GM21529 (cell line): ENCODE data around the gene MXD3.
"Not testable (repeated sequence)": the region's sequence is repeated elsewhere in the genome, so short reads cannot be mapped to it uniquely, and the experiment has no call there.

Experiments used
- ATAC-seq: cut with Tn5 transposase; IDR thresholded peaks from one replicate; pipeline ENCODE4 v1.9.1; 2021; ENCODE audit not compliant: unreplicated experiment

Gene MXD3

DNA sequence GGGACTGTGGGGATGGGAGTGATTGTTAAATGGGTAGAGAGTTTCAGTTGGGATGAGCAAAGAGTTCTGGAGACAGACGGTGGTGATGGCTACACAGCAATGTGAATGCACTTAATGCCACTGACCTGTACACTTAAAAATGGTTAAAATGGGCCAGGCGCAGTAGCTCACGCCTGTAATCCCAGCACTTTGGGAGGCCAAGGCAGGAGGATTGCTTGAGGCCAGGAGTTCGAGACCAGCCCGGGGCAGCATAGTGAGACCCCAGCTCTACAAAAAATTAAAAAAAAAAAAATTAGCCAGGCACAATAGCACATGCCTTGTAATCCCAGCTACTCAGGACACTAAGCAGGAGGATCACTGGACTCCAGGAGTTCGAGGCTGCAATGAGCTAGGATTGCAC lies 32.1 kb upstream of the MXD3 start:
- ATAC-seq, result no peak

DNA sequence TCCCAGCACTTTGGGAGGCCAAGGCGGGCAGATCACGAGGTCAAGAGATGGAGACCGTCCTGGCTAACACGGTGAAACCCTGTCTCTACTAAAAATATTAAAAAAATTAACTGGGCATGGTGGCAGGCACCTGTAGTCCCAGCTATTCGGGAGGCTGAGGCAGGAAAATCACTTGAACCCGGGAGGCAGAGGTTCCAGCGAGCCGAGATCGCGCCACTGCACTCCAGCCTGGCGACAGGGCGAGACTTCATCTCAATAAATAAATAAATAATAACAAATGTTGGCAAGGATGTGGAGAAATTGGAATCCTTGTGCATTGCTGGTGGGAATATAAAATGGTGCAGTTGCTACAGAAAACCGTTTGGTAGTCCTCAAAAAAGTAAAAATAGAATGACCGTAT lies 31.3 kb upstream of the MXD3 start:
- ATAC-seq, result not testable (repeated sequence)

DNA sequence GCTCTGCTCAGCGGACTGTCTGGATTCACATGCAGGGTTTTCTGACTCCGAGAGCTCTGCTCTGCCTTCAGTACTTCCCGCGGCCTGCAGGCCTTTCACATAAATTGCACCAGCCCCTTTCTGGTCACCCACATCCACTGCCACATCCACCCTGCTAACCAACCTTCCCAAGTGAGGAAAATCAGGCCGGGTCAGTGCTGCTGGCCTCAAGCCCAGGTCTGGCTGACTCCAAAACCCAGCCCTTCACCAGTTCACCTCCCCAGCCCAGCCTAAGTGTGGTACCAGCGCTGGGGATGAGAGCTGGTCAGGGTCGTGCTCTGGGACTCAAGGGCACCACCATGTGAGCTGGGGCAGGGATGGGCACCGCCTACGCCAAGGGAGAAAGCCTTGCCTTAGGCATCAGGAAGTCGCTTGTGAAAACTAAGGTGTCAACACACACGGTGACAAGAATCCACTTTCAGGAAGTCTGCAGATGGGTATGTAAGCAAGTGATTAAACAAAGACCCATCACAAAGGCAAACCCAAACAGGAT lies 27.5 kb upstream of the MXD3 start:
- no peak for ATAC-seq

GRCh38 chr5:177338251-177339106 lies 26.8 kb upstream of the MXD3 start:
- ATAC-seq, result no peak

- no peak for ATAC-seq
Observed at GRCh38 chr5:177336603-177337494, 25.2 kb upstream of the MXD3 start.

- no peak for ATAC-seq
Observed at GRCh38 chr5:177336112-177336511, 24.4 kb upstream of the MXD3 start.

- no peak for ATAC-seq
Observed at GRCh38 chr5:177335701-177336065, 24.0 kb upstream of the MXD3 start.

GRCh38 chr5:177334781-177335700 lies 23.3 kb upstream of the MXD3 start:
- ATAC-seq, result no peak

DNA sequence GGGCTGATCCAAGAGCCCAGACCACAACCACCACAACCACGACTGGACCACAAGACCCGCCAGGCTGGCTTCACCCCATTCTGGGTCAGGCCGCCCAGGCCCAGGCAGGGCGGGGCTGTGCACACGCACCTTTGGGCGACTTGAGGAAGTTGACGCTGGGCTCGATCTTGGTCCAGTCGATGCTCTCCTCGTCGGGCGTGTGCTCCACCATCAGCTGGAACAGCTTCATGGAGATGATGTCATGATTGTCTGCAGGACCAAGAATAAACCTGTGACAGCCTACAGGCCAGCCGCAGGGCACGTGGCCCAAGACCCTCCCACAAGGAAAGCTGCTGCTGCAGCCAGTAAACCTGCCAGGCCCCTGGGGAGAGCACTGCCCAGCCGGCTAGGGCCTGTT lies 22.5 kb upstream of the MXD3 start:
- no peak for ATAC-seq

GRCh38 chr5:177333420-177334154 lies 21.9 kb upstream of the MXD3 start:
- ATAC-seq, result no peak

DNA sequence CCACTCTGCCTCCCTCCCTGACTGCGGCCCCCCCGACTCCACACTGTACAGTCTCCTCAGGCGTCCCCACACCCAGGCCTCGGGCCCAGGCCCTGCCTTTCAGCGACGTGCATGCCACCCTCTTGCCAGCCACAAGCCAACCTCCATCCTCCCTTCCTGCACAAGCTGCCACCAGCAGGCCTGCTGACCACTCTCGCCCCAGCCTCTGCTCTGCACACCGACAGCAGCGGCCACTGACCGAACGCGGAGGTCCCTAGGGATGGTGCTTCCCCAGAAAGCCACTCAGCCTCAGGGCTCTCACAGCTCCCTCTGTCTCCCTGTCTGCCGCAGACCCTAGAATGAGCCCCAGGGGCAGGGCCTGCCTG lies 21.2 kb upstream of the MXD3 start:
- no peak for ATAC-seq

GRCh38 chr5:177332031-177332895 lies 20.6 kb upstream of the MXD3 start:
- ATAC-seq, result no peak

DNA sequence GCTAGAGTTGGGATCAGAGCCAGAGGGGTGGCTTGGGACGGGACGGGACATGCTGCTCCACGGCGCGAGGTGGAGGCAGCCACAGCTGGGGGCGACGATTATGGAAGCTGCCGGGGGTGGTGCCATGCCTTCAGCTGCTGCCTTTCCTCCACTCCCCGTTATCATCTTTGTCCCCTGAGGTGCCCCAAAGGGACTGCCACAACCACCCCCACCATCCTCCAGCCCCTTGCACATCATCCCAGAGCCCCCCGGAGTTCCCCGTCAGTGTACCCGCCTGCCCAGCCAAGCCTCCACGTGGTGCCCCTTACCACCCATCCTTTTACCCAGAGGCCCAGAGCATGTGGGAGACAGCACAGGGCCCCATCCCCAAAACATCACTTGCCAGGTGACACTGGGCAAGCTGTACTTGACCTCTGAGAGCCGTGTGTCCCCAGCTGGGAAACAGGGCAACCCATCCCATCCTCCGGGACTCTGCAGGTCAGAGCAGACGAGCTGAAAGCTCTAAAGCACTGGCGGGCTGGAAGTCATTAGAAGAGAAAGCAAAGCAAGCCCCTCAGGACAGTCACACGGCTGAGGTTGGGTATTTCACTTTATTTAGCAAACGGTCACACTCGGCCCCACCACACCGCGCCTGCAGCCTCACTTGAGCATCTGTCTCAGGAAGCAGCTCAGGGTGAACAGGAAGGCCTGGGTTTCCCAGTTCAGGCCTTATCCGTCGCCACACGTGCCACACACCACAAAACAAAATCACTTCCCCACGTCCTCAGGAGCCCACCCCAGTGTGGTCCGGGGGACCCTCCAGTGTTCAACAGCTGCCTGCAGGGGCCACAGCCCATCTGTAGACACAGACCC lies 19.5 kb upstream of the MXD3 start:
- ATAC-seq, result no peak

GRCh38 chr5:177329883-177330282 lies 18.2 kb upstream of the MXD3 start:
- no peak for ATAC-seq

DNA sequence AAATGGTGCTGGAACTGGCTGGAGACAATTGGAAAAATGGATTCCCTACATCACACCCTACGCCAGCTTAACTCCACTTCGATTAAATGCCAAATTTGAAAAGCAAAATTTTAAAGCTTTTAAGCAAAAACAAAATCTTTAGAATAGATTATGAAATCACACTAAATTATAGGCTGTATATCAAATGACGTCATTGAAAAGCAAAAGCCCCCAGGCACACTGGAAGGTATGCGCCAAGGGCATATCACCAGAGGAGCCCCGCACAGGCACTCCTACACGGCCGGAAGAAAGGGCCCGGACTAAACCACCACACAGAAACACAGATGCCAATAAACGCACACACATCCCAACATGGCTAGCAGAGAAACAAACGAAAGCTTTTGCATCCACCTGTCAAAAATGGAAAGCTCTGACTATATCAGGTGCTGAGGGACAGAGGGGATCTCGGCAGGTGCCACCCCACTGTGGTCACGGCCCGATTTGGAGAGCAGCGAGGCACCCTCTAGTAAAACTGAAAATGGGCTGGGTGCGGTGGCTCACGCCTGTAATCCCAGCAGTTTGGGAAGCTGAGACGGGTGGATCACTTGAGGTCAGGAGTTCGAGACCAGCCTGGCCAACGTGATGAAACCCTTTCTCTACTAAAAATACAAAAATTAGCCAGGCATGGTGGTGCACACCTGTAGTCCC lies 17.0 kb upstream of the MXD3 start:
- no peak for ATAC-seq

GRCh38 chr5:177327539-177328522 lies 16.1 kb upstream of the MXD3 start:
- no peak for ATAC-seq
